Measurements from ENCODE around the gene KNDC1.

Gene KNDC1

GRCh38 chr10:133206356-133207040, 46.5 kb downstream of the KNDC1 start:
- no peak for DNase-seq (ENCODE audit: low spot score)

- no peak for DNase-seq (ENCODE audit: low spot score)
Observed at GRCh38 chr10:133207041-133207600, 47.1 kb downstream of the KNDC1 start.

- DNase-seq (ENCODE audit: low spot score): no peak
Observed at GRCh38 chr10:133207627-133208026, 47.6 kb downstream of the KNDC1 start.

DNA sequence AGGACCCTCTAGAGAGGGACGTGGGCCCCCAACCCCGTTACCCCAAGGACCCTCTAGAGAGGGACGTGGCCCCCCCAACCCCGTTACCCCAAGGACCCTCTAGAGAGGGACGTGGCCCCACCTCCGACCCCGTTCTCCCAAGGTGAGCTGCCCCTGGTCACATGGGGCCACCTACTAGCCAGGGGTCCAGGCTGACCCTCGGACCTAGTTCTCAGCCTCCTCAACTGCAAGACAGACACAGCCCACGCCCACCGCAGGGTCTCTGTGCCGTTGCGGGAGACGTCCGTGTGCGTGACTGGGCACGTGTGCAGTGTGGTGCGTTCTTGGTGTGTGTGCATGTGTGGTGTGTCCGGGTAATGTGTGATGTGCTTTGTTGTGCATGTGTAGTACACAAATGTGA, 48.4 kb downstream of the KNDC1 start:
- DNase-seq (ENCODE audit: low spot score): no peak

DNA sequence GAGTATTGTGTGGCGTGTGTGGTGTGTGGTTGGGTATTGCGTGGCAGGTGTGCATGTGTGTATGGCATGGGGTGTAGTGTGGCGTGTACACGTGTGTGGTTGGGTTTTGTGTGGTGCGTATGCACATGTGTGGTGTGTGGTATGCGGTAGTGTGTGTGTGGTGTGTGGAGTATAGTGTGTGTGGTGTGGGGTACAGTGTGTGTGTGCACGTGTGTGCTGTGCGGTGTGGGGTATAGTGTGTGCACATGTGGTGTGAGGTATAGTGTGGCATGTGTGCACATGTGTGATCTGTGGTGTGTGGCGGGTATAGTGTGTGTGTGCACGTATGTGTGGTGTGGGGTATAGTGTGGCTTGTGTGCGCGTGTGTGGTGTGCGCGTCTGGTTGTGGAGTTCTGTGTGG, 49.1 kb downstream of the KNDC1 start:
- no peak for DNase-seq (ENCODE audit: low spot score)

DNA sequence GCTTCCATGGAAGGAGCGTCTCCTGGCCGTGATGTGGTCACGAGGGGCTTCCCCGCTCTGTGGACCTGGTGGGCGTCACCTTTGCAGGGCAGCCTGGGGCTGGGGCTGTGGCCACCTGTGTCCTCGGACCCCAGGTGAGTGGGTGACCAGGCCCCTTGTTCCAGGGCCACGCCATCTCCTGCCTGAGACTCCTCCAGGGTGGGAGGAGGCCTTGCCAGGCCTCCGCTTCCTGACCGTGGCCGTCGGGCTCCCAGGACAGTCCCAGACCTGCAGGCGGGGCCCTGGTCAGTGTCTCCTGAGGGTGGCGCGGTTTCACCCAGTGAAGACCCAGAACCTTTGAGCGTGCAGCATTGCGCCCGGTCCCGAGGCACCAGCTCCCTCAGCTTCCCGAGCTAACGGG, 49.6 kb downstream of the KNDC1 start:
- no peak for DNase-seq (ENCODE audit: low spot score)

GRCh38 chr10:133210398-133211140, 50.5 kb downstream of the KNDC1 start:
- DNase-seq (ENCODE audit: low spot score): no peak

- no peak for DNase-seq (ENCODE audit: low spot score)
Observed at GRCh38 chr10:133211141-133211830, 51.3 kb downstream of the KNDC1 start.

- no peak for DNase-seq (ENCODE audit: low spot score)
Observed at GRCh38 chr10:133211959-133212852, 52.2 kb downstream of the KNDC1 start.

DNA sequence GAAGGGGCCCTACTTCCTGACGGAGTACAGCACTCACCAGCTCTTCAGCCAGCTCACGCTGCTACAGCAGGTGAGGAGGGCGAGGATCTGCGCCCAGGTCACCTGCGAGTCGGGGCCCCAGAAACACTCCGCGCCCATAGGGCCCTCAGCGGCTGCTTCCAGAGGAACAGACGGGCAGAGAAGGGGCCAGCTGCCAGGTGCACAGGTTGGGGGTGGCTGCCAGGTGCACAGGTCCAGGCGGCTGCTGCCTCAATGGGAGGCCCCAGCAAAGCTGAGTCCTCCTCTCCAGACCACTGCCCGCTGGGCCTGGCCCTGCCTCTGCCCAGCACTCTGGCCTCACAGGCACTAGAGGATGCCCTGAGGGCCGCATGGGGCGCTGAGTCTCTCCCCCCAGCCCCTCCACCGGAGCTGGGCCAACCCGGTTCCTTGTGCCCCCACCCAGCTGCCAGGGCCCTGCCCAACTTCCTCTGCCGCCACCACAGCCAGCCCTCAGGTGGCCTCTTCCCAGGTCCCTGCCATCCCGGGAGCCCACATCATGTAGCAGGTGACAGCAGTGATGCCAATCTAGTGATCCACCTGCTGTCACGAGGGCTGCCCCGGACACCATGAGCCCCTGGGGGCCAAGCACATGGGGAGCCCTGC, 53.0 kb downstream of the KNDC1 start:
- no peak for DNase-seq (ENCODE audit: low spot score)

- no peak for DNase-seq (ENCODE audit: low spot score)
Observed at GRCh38 chr10:133213641-133214467, 53.8 kb downstream of the KNDC1 start.

GRCh38 chr10:133214468-133215410, 54.7 kb downstream of the KNDC1 start:
- no peak for DNase-seq (ENCODE audit: low spot score)

DNA sequence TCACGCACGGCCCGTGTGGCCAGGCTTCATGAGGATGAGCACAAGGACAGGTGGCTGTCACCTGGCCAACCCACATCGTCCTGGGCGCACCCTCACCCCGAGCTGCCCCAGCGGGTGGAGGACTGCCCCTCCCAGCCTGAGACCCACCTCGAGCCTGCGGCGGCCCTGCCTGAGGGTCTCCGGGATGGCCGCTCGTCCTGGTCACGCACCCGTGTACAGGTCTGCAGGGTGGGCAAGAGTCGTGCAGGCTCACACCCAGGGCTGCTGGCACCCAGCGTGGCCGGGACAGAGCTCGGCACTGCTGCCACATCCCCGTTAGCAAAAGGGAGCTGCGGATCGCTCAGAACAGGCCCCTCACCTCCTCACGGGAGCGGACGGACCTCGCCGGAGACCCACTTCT, 55.6 kb downstream of the KNDC1 start:
- DNase-seq (ENCODE audit: low spot score): no peak

GRCh38 chr10:133216776-133217175, 56.8 kb downstream of the KNDC1 start:
- no peak for DNase-seq (ENCODE audit: low spot score)

DNA sequence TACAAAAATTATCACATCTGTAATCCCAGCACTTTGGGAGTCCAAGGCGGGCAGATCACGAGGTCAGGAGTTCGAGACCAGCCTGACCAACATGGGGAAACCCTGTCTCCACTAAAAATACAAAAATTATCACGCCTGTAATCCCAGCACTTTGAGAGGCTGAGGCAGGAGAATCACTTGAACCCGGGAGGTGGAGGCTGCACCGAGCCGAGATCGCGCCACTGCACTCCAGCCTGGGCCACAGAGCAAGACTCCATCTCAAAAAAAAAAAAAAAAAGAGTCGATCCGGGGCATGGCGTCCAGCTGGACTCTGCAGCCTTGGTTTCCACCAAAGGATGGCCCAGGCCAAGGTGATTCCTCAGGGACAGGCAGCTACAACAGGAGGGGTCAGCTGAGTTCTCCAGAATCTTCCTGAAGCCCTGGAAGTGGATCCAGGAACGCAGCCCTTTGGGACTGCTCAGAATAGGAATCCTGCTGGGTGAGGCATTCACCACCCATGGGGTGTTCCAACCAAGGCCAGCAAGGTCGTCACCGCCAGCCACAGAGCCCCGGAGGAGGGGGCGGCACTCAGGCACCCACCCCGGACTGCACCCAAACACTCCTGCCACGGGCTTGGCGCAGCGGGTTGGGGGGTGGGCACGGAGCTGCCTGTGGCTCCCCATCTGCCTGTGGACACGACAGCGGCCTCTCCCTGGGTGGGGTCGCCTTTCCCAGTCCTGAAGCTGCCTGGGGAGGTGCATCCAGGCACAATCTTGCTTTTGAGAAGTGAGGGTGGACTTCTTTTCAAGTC, 58.0 kb downstream of the KNDC1 start:
- no peak for DNase-seq (ENCODE audit: low spot score)

- DNase-seq (ENCODE audit: low spot score): no peak
Observed at GRCh38 chr10:133218891-133219290, 58.9 kb downstream of the KNDC1 start.

DNA sequence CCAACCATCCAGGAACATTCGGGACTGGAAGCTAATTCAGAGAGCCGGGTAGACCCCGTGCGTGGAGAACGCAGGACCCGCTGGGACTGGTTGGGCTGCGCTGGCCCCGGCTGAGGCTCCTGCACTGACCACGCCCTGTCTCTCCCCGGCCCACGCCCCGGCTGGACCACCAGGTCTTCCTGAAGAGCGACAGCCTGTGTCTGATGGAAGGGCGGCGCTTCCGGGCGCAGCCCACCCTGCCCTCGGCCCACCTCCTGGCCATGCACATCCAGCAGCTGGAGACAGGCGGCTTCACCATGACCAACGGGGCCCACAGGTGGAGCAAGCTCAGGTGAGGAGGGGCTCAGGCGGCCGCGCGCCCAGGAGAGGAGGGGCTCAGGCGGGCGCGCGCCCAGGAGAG, 59.8 kb downstream of the KNDC1 start:
- DNase-seq (ENCODE audit: low spot score): no peak

DNA sequence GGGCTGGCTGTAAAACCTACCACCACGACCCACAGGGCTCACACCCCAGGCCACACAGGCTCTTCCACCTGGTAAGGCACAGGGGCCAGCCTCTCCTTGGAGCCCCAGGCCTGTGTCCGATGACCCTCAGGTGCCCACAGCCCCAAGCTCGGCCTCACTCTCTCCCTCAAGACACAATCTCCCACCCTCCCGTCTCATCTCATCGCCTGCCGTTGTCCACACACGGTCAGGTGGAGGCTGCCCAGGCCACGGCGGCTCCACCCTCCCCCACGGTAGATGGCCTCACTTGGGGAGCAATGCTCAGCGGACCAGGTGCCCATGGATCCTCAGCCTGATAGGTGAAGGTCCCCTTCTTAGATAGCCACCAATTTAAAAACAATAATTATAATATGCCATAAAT, 61.3 kb downstream of the KNDC1 start:
- DNase-seq (ENCODE audit: low spot score): no peak
